LNCAP (cell line): Measurements from ENCODE around the gene RPL22.

Source experiments
- CTCF ChIP-seq: fragments of 450-650 bp; IDR thresholded peaks from 2 replicates; pipeline ENCODE4 v1.5.1; 2017; ENCODE audit warnings: mild to moderate bottlenecking

The RPL22 gene

GRCh38 chr1:6202256-6202655 lies 2.9 kb upstream of the RPL22 start:
- TF ChIP-seq CTCF, result no peak

- no peak for TF ChIP-seq CTCF
Observed at GRCh38 chr1:6200188-6200809, 904 bp upstream of the RPL22 start.

- TF ChIP-seq CTCF, result no peak
Observed at GRCh38 chr1:6198646-6199297, 623 bp downstream of the RPL22 start.

GRCh38 chr1:6197746-6198427 lies 1.5 kb downstream of the RPL22 start:
- no peak for TF ChIP-seq CTCF

GRCh38 chr1:6191968-6192367 lies 7.4 kb downstream of the RPL22 start:
- TF ChIP-seq CTCF, result no peak

GRCh38 chr1:6188466-6188865 lies 10.9 kb downstream of the RPL22 start:
- TF ChIP-seq CTCF, result no peak

GRCh38 chr1:6185635-6186382 lies 13.6 kb downstream of the RPL22 start:
- peak; percentile 61 for TF ChIP-seq CTCF
